Measurements from ENCODE around the gene RFX3. TPM values are rescaled to one million over a fixed set of nuclear protein-coding genes. Genes with fewer than 3 reads are reported as not detected.

The RFX3 gene
- total and polyA plus RNA-seq, 2 of the 13 experiments (the other 11 are each of a cell fraction or from before 2014, with no cell fraction given), result 2.7 to 5.3 TPM

DNA sequence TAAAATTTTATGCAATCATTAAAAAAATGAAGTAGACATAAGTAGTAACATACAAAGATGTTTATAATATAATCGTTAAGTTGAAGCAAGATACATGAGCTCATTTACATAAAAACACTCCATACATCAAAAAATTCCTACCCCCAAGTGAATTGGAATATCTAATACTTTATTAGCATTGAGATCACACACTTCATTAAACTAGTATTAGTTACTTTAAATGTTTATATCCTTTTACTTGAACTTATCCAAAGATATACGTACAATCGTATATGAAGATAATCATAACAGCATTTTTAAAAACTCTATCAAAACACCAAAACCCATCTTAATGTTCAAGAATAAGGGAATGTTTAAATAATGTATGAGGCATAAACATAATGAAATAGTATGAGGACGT, 275.1 kb downstream of the RFX3 start (continued):
- TF ChIP-seq, protein P1, sequence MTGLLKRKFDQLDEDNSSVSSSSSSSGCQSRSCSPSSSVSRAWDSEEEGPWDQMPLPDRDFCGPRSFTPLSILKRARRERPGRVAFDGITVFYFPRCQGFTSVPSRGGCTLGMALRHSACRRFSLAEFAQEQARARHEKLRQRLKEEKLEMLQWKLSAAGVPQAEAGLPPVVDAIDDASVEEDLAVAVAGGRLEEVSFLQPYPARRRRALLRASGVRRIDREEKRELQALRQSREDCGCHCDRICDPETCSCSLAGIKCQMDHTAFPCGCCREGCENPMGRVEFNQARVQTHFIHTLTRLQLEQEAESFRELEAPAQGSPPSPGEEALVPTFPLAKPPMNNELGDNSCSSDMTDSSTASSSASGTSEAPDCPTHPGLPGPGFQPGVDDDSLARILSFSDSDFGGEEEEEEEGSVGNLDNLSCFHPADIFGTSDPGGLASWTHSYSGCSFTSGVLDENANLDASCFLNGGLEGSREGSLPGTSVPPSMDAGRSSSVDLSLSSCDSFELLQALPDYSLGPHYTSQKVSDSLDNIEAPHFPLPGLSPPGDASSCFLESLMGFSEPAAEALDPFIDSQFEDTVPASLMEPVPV (CRISPR knock-in tag; IDR thresholded peaks at IDR 0.05), result no peak
- TF ChIP-seq, protein P2, sequence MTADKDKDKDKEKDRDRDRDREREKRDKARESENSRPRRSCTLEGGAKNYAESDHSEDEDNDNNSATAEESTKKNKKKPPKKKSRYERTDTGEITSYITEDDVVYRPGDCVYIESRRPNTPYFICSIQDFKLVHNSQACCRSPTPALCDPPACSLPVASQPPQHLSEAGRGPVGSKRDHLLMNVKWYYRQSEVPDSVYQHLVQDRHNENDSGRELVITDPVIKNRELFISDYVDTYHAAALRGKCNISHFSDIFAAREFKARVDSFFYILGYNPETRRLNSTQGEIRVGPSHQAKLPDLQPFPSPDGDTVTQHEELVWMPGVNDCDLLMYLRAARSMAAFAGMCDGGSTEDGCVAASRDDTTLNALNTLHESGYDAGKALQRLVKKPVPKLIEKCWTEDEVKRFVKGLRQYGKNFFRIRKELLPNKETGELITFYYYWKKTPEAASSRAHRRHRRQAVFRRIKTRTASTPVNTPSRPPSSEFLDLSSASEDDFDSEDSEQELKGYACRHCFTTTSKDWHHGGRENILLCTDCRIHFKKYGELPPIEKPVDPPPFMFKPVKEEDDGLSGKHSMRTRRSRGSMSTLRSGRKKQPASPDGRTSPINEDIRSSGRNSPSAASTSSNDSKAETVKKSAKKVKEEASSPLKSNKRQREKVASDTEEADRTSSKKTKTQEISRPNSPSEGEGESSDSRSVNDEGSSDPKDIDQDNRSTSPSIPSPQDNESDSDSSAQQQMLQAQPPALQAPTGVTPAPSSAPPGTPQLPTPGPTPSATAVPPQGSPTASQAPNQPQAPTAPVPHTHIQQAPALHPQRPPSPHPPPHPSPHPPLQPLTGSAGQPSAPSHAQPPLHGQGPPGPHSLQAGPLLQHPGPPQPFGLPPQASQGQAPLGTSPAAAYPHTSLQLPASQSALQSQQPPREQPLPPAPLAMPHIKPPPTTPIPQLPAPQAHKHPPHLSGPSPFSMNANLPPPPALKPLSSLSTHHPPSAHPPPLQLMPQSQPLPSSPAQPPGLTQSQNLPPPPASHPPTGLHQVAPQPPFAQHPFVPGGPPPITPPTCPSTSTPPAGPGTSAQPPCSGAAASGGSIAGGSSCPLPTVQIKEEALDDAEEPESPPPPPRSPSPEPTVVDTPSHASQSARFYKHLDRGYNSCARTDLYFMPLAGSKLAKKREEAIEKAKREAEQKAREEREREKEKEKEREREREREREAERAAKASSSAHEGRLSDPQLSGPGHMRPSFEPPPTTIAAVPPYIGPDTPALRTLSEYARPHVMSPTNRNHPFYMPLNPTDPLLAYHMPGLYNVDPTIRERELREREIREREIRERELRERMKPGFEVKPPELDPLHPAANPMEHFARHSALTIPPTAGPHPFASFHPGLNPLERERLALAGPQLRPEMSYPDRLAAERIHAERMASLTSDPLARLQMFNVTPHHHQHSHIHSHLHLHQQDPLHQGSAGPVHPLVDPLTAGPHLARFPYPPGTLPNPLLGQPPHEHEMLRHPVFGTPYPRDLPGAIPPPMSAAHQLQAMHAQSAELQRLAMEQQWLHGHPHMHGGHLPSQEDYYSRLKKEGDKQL (CRISPR knock-in tag; IDR thresholded peaks at IDR 0.05; ENCODE audit: low read depth), result no peak
- TF ChIP-seq SYNCRIP (IDR thresholded peaks at IDR 0.05; ENCODE audit: insufficient read depth, low read depth, low read length) (no peak), KDM6A (CRISPR knock-in tag; IDR thresholded peaks at IDR 0.05; ENCODE audit: low read depth) (no peak), ZNF382 (CRISPR knock-in tag; IDR thresholded peaks at IDR 0.05; ENCODE audit: borderline replicate concordance) (no peak)

DNA sequence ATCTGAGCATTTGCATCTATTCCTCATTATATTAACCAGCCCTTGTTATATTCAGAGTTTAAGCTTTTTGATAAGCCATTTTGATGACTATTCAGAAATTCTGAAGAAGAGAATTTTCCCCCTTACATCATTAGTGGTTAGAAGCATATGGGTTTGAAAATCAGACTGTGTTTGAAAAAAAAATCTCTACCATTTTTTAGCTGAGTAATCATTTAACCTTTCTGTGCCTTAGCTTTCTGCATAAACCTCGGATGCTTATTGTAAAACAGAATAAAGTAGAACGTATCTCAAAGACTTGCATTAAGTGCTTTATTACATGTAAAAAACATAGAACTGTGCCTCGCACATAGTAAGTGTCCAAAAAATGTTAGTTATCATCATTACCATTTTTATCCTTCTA, 278.6 kb downstream of the RFX3 start:
- no peaks in the 10 kb centered on the region for H3K27me3 ChIP-seq (ENCODE audit: control insufficient read depth in 1 of 2, insufficient read depth in 2 of 2, low read length in 2 of 2)
- no peaks in the 10 kb centered on the region for H3K9me3 ChIP-seq (ENCODE audit: low read length)
- H3K9ac ChIP-seq (ENCODE audit: insufficient read depth, low read depth, low read length), result no peak overlapping the region
- CTCF ChIA-PET (ENCODE audit: low intra/inter-chr PET ratio, low total read pairs), result no interaction called here
- no peak overlapping the region for H3K4me2 ChIP-seq (ENCODE audit: low read depth, low read length)
- DNase-seq (ENCODE audit: low spot score), result no peak
- H3K36me3 ChIP-seq (replicated peaks in 1 of 2; ENCODE audit: control insufficient read depth in 1 of 2, insufficient read depth in 2 of 2, low read length in 2 of 2), result no peaks in the 10 kb centered on the region
- H3K27ac ChIP-seq (ENCODE audit: extremely low read length, insufficient read depth, low read length), result no peak overlapping the region
- intact Hi-C loops (cut with micrococcal nuclease; ENCODE audit: unreplicated experiment) (no loop called here), in situ Hi-C loops (cut with HindIII; ENCODE audit: extremely low pct_ligation_motif_present, low pct_unique_long_range_greater_than_20kb) (no loop called here)
- POLR2A ChIA-PET, result no interaction called here
- no peaks in the 10 kb centered on the region for H4K20me1 ChIP-seq (ENCODE audit: insufficient read depth, low read length)
- H3K4me1 ChIP-seq (ENCODE audit: insufficient read depth, low read length), result 0 out of 2 replicates have a peak, but pooled peaks cover 4% of the 10 kb centered on the region
- H2AFZ ChIP-seq (ENCODE audit: low read length), result no peak overlapping the region
- peak; percentile 88 for TF ChIP-seq MAFF (IDR thresholded peaks at IDR 0.05; ENCODE audit: low read depth, low read length)
- peak; percentile 86 to 92 for TF ChIP-seq MAFK (conservative IDR thresholded peaks at IDR 0.05 in 1 of 2, IDR thresholded peaks at IDR 0.05 in 1 of 2; ENCODE audit: low read length in 2 of 2)
- no peak for TF ChIP-seq DNMT3B (CRISPR knock-in tag; conservative IDR thresholded peaks at IDR 0.05)
- TF ChIP-seq, protein P3, sequence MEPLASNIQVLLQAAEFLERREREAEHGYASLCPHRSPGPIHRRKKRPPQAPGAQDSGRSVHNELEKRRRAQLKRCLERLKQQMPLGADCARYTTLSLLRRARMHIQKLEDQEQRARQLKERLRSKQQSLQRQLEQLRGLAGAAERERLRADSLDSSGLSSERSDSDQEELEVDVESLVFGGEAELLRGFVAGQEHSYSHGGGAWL (CRISPR knock-in tag; IDR thresholded peaks at IDR 0.05), result no peak
- TF ChIP-seq, protein P4, sequence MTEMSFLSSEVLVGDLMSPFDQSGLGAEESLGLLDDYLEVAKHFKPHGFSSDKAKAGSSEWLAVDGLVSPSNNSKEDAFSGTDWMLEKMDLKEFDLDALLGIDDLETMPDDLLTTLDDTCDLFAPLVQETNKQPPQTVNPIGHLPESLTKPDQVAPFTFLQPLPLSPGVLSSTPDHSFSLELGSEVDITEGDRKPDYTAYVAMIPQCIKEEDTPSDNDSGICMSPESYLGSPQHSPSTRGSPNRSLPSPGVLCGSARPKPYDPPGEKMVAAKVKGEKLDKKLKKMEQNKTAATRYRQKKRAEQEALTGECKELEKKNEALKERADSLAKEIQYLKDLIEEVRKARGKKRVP (CRISPR knock-in tag; IDR thresholded peaks at IDR 0.05), result no peak
- TF ChIP-seq KDM1A (CRISPR knock-in tag; IDR thresholded peaks at IDR 0.05), result no peak
- no peak for FAIRE-seq
- ATAC-seq, result no peak
- no peak overlapping the region for H3K4me3 ChIP-seq (replicated peaks in 1 of 3; ENCODE audit: insufficient read depth in 1 of 3, low read depth in 2 of 3, low read length in 3 of 3)
- H3K79me2 ChIP-seq (ENCODE audit: insufficient read depth, low read length), result no peaks in the 10 kb centered on the region
- WGBS (ENCODE audit: low lambda C conversion rate), result 95% methylated on average over 3 of the region's 3 CpGs
- no TSS peak for BruUV-seq (replicated peaks)

All from HepG2 (cell line).